Measurements from ENCODE around the gene CDK4. TPM values are rescaled to one million over a fixed set of nuclear protein-coding genes. Genes with fewer than 3 reads are reported as not detected.

Gene CDK4
- polyA plus RNA-seq, 1 donor (not counting 4 experiments of a cell fraction or from before 2014, with no cell fraction given) = 146 TPM

GRCh38 chr12:57756406-57757341, 4.6 kb upstream of the CDK4 start:
- peak overlapping the region; percentile 58 for H3K9ac ChIP-seq (ENCODE audit: control insufficient read depth, extremely low read depth, insufficient read depth, low read length)
- FAIRE-seq = no peak
- H3K4me3 ChIP-seq (ENCODE audit: control insufficient read depth in 2 of 3, extremely low read depth in 1 of 3, insufficient read depth in 2 of 3, low read depth in 1 of 3, low read length in 3 of 3) = peak overlapping the region; percentile 56 to 73 (median 69)

DNA sequence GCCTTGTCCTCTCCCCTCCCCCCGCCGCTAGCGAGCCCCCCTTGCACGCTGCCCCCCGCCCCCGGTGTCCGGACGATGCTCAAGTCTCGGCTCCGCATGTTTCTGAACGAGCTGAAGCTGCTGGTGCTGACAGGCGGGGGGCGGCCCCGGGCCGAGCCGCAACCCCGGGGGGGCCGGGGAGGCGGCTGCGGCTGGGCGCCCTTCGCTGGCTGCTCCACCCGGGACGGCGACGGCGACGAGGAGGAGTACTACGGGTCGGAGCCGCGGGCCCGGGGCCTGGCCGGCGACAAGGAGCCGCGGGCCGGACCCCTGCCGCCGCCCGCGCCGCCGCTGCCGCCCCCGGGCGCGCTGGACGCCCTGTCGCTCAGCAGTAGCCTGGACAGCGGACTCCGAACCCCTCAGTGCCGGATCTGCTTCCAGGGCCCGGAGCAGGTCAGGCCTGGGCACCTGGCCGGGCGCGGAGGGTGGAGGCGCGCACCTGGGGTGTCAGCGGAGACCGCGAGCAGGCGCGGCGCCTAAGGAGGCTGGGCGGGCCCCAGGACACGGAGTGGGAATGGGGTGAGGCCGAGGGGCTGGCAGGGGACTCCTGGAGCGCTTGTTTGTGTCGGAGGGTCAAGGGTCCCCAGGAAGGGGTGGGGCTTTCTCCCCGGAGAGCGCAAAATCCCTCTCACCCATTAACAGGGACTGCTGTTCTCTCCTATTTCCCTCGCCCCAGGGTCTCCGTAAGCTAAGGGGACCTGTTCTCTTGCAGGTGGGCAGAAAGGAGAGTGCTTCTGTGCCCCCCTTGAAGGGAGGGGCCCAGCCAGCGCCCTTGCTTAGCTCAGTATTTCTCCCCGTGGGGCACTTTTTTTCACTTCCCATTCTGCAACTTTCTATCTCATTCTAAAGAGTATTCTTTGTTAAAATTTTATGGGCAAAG, 3.6 kb upstream of the CDK4 start:
- TF ChIP-seq EZH2 (IDR thresholded peaks at IDR 0.05; ENCODE audit: low read length) = no peak
- TF ChIP-seq, protein P1, sequence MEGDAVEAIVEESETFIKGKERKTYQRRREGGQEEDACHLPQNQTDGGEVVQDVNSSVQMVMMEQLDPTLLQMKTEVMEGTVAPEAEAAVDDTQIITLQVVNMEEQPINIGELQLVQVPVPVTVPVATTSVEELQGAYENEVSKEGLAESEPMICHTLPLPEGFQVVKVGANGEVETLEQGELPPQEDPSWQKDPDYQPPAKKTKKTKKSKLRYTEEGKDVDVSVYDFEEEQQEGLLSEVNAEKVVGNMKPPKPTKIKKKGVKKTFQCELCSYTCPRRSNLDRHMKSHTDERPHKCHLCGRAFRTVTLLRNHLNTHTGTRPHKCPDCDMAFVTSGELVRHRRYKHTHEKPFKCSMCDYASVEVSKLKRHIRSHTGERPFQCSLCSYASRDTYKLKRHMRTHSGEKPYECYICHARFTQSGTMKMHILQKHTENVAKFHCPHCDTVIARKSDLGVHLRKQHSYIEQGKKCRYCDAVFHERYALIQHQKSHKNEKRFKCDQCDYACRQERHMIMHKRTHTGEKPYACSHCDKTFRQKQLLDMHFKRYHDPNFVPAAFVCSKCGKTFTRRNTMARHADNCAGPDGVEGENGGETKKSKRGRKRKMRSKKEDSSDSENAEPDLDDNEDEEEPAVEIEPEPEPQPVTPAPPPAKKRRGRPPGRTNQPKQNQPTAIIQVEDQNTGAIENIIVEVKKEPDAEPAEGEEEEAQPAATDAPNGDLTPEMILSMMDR (optimal IDR thresholded peaks at IDR 0.05 in 1 of 3, IDR thresholded peaks at IDR 0.05 in 1 of 3, conservative IDR thresholded peaks at IDR 0.05 in 1 of 3; ENCODE audit: extremely low read depth in 1 of 3, insufficient read depth in 2 of 3, low read length in 3 of 3) = no peak
- DNase-seq (ENCODE audit: low read depth, low spot score) = no peak
- H3K27me3 ChIP-seq (ENCODE audit: control insufficient read depth, extremely low read depth, insufficient read depth, low read length) = no peaks in the 10 kb centered on the region
- H3K9me3 ChIP-seq (ENCODE audit: control insufficient read depth, low read depth, low read length) = no peaks in the 10 kb centered on the region
- peak overlapping the region; percentile 58 for H3K9ac ChIP-seq (ENCODE audit: control insufficient read depth, extremely low read depth, insufficient read depth, low read length)
- no peaks in the 10 kb centered on the region for H3K9me1 ChIP-seq (ENCODE audit: control insufficient read depth, extremely low read depth, insufficient read depth, low read length)
- H4K20me1 ChIP-seq (ENCODE audit: control insufficient read depth, extremely low read depth, insufficient read depth, low read length) = peaks cover 7% of the 10 kb centered on the region
- H3K4me1 ChIP-seq (ENCODE audit: control insufficient read depth, extremely low read depth, insufficient read depth, low read length) = peaks cover 37% of the 10 kb centered on the region
- H3K27ac ChIP-seq (ENCODE audit: control insufficient read depth, insufficient read depth, low read length) = no peak overlapping the region
- peak overlapping the region; percentile 78 for H3K4me2 ChIP-seq (ENCODE audit: control insufficient read depth, extremely low read depth, insufficient read depth, low read depth, low read length)
- peaks cover 13 to 29% of the 10 kb centered on the region in 2 experiments for H3K36me3 ChIP-seq (ENCODE audit: control insufficient read depth in 2 of 2, extremely low read depth in 1 of 2, insufficient read depth in 2 of 2, low read length in 2 of 2)
- H3K79me2 ChIP-seq (ENCODE audit: control insufficient read depth, insufficient read depth, low read length) = peaks cover 13% of the 10 kb centered on the region
- H3K4me3 ChIP-seq (ENCODE audit: control insufficient read depth in 2 of 3, extremely low read depth in 1 of 3, insufficient read depth in 2 of 3, low read depth in 1 of 3, low read length in 3 of 3) = peak overlapping the region; percentile 56 to 73 (median 69)
- no peak for FAIRE-seq
- no peak overlapping the region for H2AFZ ChIP-seq (ENCODE audit: control insufficient read depth, low read length)
- dilution Hi-C loops (cut with MboI; ENCODE audit: extremely low pct_ligation_motif_present, low sequenced_read_pairs) = no loop called here

More at GRCh38 chr12:57756406-57757341, 4.6 kb upstream of the CDK4 start:
- H4K20me1 ChIP-seq (ENCODE audit: control insufficient read depth, extremely low read depth, insufficient read depth, low read length) = peaks cover 7% of the 10 kb centered on the region
- H3K4me2 ChIP-seq (ENCODE audit: control insufficient read depth, extremely low read depth, insufficient read depth, low read depth, low read length) = peak overlapping the region; percentile 78
- no peaks in the 10 kb centered on the region for H3K9me3 ChIP-seq (ENCODE audit: control insufficient read depth, low read depth, low read length)
- H3K9me1 ChIP-seq (ENCODE audit: control insufficient read depth, extremely low read depth, insufficient read depth, low read length) = no peaks in the 10 kb centered on the region
- dilution Hi-C loops (cut with MboI; ENCODE audit: extremely low pct_ligation_motif_present, low sequenced_read_pairs) = no loop called here
- peaks cover 29% of the 10 kb centered on the region for H3K4me1 ChIP-seq (ENCODE audit: control insufficient read depth, extremely low read depth, insufficient read depth, low read length)
- TF ChIP-seq, protein P1 (optimal IDR thresholded peaks at IDR 0.05 in 1 of 3, IDR thresholded peaks at IDR 0.05 in 1 of 3, conservative IDR thresholded peaks at IDR 0.05 in 1 of 3; ENCODE audit: extremely low read depth in 1 of 3, insufficient read depth in 2 of 3, low read length in 3 of 3) = peak; percentile 71 to 88 (median 86)
- TF ChIP-seq EZH2 (IDR thresholded peaks at IDR 0.05; ENCODE audit: low read length) = no peak
- no peaks in the 10 kb centered on the region for H3K27me3 ChIP-seq (ENCODE audit: control insufficient read depth, extremely low read depth, insufficient read depth, low read length)
- H3K27ac ChIP-seq (ENCODE audit: control insufficient read depth, insufficient read depth, low read length) = no peak overlapping the region
- no peak overlapping the region for H2AFZ ChIP-seq (ENCODE audit: control insufficient read depth, low read length)
- peaks cover 21 to 27% of the 10 kb centered on the region in 2 experiments for H3K36me3 ChIP-seq (ENCODE audit: control insufficient read depth in 2 of 2, extremely low read depth in 1 of 2, insufficient read depth in 2 of 2, low read length in 2 of 2)
- peaks cover 3% of the 10 kb centered on the region for H3K79me2 ChIP-seq (ENCODE audit: control insufficient read depth, insufficient read depth, low read length)
- no peak for DNase-seq (ENCODE audit: low read depth, low spot score)
